Activated CD8-positive, alpha-beta memory T cell treated with anti-CD3 and anti-CD28 coated beads, Interleukin-2, amount 50 U/mL, for 1 hour (primary cell): ENCODE results near the gene TTC31.

ENCODE experiments used
- DNase-seq: peaks from one replicate; pipeline ENCODE4 v3.0.0-alpha.2; 2020; ENCODE audit errors: extremely low read depth

The TTC31 gene

DNA sequence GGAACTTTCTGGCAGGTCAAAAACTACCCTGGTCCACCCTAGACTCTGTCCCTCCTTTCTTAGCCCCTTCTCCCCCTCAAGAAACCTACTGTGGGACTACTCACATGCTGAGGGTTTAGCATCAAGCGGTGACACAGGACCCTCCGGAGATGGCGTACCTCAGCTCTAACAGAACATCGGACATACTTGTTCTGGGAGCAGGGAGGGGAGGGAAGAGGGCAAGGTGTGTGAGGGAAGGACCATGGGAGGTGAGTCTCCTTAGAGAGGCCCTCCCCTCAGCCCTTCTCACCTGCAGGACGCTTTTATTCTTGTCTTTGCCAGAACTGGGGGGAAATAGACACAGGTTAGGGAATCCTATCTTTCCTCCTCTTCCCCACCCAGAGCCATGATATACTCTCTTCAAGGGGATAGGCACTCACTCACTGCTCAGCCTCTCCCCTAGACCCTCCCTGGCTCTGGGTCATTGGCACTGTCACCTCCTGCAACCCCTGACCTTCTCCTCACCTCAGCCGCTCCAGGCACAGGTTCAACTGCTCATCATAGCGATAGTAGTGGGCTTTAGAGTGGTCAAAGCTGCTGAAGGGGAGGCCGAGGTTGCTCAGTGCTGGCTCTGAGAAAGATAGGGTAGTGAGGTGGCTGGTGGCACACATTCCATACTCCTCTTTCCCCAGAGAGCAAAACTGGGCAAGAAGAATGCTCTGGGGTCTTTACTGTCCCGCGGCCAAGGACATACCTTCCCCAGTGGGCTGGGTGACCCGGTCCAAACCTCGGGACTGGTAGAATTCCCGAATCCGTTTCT is 22.8 kb downstream of the TTC31 start:
- DNase-seq, result no peak

- peak; percentile 94 for DNase-seq
Observed at GRCh38 chr2:74507145-74507925, 24.5 kb downstream of the TTC31 start, which contains the start of gene PCGF1. TSS of gene PCGF1 (minus strand) at chr2:74507695. CDS start at chr2:74507668, 27 bp downstream.

DNA sequence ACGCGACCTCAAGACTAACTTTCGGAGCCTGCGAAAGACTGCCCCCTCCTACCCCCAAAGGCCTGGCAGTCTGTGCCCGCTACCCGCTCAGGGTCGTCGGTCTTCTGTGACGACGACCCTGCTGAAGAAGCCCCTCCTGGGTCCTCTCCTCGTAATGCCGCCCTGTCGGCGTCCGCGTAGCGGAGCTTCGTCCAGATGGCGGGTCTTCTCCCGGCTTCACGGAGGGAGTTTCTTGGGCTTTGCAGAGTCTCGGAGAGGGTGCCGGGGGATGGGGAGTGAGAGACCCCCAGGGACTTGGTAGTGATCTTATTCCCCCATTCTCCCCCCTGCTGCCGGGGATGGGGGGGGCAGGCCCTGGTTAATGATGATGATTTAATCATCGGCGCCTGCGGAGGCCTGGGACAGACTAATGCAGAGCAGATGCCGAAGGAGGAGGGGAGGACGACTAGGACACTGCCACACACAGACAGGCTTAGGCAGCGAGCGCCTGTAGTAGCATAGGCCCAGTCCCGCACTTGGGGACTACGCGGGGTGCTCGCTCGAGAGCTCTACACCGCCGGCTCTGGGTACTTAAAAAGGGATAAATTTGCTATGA is 25.1 kb downstream of the TTC31 start:
- no peak for DNase-seq

- DNase-seq, result no peak
Observed at GRCh38 chr2:74510272-74510671, 27.4 kb downstream of the TTC31 start.

DNA sequence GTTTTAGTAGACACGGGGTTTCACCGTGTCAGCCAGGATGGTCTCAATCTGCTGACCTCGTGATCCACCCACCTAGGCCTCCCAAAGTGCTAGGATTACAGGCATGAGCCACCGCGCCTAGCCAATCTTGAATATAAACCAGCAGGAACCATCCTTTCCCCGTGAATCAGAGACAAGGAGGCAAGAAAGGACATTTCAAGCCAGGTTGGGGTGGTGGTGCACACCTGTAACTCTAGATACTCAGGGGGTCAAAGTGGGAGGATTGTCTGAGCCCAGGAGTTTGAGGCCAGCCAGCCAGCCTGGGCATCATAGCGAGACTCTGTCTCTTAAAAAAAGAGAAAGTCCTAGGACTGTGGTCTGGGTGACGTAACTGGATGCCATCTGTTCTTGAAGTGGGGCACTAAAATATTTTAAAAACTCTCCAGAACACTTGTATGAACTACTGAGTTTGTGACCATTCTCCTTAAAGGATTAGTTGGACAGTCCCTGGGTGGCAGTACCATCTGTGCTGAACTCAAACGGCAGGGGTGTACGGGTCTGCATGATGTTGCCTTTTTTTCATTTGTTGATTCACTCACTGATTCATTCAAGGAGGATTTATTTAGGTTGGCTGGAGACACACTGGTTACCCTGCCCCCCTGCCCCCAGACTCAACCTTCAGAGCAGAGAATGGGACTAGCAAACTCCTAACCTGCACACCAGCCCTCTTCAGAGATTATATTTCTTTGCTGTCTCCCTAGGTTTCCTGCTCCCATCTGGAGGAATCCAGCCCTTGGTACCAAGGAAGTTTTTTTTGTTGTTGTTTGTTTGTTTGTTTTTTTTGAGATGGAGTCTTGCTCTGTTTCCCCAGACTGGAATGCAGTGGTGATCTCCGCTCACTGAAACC is 28.5 kb downstream of the TTC31 start:
- no peak for DNase-seq

- no peak for DNase-seq
Observed at GRCh38 chr2:74512744-74513604, 30.1 kb downstream of the TTC31 start.

DNA sequence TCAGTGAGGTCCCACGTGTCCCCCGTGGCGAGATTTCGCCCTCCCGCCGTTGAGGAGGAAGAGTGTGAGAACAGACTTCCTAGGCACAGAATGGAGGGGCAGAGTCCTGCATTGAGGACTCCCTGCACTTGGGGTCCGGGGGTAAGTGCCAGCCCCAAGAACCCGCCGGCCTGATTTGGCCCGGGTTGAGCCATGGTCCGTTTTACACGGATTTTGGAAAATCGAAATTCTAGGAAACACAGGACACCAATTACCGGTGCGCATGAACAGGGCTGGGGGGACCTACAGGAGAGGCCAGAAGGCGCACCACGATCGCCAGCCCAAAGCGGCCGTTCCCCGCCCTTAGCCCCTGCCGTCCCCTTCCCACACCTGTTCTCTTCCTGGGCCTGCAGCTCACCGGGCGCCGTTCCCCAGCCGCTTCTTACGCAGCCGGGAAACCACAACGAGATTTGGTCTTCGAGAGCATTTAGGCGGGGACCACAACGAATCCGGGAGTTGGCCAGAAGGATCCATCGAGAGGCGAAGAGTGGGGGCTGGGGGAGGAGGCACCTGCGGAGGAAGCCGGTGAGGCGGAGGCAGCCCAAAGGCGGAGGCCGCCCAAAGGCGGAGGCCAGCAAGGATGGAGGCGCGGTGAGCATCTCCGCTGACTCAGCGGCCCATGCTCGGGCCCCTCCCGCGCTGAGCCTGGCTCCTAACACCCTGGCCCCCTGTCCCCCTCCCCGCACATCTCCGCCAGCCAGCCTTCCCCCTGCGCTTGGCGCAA is 30.9 kb downstream of the TTC31 start:
- no peak for DNase-seq

DNA sequence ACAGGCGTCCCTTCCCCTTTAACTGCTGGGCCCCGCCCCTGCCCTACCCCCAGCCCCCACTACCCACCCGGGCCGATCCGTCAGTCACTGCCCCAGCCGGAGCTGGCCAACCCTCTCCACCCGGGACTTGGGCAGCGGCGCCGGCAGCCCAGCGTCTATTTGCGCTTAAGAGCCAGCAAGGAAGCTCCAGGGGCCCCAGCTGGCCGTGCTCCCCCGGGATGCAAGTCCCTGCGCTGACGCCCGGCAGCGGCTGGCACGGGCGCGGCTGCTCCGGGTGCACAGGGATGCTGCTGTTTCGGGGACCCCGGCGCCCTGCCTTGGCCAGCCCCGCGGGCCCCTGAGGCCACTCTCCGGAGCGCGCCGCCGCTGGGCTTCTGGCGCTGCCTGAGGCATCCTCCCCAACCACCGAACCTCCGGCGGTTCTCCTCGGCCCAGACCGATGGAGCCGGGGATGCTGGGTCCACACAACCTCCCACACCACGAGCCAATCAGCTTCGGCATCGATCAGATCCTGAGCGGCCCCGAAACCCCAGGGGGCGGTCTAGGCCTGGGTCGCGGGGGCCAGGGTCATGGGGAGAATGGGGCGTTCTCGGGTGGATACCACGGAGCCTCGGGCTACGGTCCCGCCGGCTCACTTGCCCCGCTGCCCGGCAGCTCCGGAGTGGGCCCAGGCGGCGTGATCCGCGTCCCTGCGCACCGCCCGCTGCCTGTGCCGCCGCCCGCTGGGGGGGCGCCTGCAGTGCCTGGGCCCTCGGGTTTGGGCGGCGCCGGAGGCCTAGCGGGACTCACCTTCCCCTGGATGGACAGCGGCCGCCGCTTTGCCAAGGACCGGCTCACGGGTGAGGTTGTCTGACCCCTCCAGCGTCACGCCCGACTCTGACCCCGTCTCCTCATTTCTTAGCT is 31.7 kb downstream of the TTC31 start, which contains the start of gene TLX2:
Gene TLX2, plus strand, starts transcription at position 83 of the 903 bp plus-strand sequence. Its CDS starts 357 bp downstream, at position 440.
- DNase-seq, result no peak

DNA sequence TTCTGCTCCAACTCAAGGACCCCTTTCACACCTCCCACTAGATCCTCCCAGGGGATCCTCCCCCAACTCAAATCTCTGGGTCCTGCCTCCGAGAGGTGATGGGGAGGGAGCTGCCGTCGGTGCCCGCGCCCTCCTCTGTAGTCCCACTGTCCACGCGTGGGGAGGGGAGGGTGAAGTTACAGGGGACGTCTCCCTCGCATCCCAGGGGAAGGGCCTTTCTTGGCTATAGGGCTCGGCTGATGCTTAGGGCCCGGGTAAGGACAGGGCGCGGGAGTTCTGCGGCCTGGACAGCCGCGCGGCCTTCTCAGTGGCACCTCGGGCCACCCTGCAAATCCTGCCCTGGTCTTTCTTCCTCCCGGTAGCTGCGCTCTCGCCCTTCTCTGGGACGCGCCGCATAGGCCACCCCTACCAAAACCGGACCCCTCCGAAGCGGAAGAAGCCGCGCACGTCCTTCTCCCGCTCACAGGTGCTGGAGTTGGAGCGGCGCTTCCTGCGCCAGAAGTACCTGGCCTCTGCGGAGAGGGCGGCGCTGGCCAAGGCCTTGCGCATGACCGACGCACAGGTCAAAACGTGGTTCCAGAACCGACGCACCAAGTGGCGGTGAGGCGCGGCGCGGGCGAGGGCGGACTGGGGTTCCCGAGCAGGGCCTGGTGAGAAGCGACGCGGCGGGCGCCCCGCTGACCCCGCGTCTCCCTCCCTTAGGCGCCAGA is 32.5 kb downstream of the TTC31 start:
- DNase-seq, result no peak

DNA sequence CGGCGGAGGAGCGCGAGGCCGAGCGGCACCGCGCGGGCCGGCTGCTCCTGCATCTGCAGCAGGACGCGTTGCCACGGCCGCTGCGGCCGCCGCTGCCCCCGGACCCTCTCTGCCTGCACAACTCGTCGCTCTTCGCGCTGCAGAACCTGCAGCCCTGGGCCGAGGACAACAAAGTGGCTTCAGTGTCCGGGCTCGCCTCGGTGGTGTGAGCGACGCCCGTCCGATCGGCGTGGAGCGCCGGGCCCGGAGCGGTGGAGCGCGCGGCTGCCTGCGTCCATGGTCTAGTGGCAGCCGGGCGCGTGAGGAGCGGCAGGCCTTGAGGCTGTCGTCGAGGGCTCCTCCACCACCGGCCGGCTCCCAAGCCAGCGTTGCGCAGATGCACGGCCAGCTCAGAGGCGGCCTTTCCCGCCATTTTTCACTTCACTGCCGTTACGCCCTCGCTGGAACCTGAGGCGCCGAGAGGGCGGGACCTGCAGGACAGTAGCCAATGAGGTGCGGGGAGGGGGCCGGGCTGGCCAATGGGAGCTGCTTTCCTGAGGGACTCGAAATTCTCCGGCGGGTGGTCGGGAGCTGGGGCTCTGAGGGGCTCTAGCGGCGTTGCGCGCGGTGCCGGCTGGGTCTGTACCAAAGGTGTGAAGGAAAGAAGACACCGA is 33.2 kb downstream of the TTC31 start:
- DNase-seq, result peak; percentile 52

DNA sequence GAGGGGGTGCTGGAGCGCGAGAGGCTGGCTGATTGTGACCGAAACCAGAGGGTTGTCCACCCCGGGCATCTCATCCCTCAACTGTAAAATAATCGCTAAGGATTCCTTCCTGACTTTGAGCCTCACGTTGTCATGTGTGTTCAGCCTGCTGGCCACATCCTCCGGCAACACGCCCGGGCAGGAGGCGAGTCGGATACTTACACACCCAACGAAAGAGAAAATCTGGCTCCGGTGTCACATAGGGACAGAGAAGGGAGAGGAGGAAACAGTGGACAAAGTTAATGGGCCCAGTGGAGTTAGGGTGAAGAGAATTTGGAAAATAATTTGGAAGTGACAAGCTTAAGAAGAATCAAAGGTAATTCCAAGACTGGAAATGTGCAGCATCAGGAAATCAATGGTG is 33.8 kb downstream of the TTC31 start:
- DNase-seq, result no peak

DNA sequence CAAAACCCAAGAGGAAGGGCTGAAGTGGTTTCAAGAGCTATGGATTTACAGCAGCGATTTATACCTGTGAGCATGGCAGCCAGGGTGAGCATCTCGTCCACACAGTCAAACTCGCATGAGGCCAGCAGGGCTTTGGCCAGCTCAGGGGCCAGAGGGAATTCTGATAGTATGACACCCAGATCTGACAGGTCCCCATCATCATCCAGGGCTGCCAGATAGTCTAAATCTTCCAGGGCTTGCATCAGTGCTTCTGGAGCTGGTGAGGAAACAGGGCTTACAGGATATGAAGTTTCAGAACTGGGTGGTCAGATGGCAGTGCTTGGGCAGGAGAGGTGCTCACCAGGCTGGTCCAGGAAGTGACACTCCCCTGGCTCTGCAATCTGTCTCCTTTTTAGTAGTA is 39.6 kb downstream of the TTC31 start:
- DNase-seq, result no peak

GRCh38 chr2:74524005-74524404 is 41.1 kb downstream of the TTC31 start:
- no peak for DNase-seq

GRCh38 chr2:74524955-74525716 is 42.3 kb downstream of the TTC31 start:
- DNase-seq, result no peak

GRCh38 chr2:74525717-74526648 is 43.1 kb downstream of the TTC31 start, which contains the start of gene DQX1:
TSS of gene DQX1 (minus strand) at chr2:74526231. CDS start at chr2:74525729, 502 bp downstream.
- DNase-seq, result no peak
